ENCODE results near the gene LPGAT1. TPM values are rescaled to one million over a fixed set of nuclear protein-coding genes. Genes with fewer than 3 reads are reported as not detected.

LPGAT1 gene
- total and polyA plus RNA-seq, 8 donors: 17.1 to 47.1 (median 20.7) TPM

GRCh38 chr1:211775170-211775569 lies 55.4 kb downstream of the LPGAT1 start:
- DNase-seq (no peak), ATAC-seq (no peak)
- TF ChIP-seq CTCF (IDR thresholded peaks at IDR 0.05): no peak
- no peak overlapping the region for H3K27ac ChIP-seq
- H3K36me3 ChIP-seq: peaks cover 0 to 46% of the 10 kb centered on the region in 2 donors
- H3K4me1 ChIP-seq: no peaks in the 10 kb centered on the region
- H3K9me3 ChIP-seq: no peaks in the 10 kb centered on the region
- no peaks in the 10 kb centered on the region for H3K27me3 ChIP-seq
- intact Hi-C loops (cut with DNase I): no loop called here
- H3K4me3 ChIP-seq: no peak overlapping the region

GRCh38 chr1:211764701-211765100 lies 65.9 kb downstream of the LPGAT1 start:
- TF ChIP-seq CTCF (IDR thresholded peaks at IDR 0.05): no peak
- no peaks in the 10 kb centered on the region for H3K4me1 ChIP-seq
- no peaks in the 10 kb centered on the region for H3K36me3 ChIP-seq
- no peak overlapping the region for H3K27ac ChIP-seq
- H3K9me3 ChIP-seq: no peaks in the 10 kb centered on the region
- no peak overlapping the region for H3K4me3 ChIP-seq
- intact Hi-C loops (cut with DNase I): no loop called here
- H3K27me3 ChIP-seq: no peaks in the 10 kb centered on the region
- DNase-seq: no peak
- ATAC-seq: no peak

GRCh38 chr1:211762206-211762605 lies 68.4 kb downstream of the LPGAT1 start:
- Histone ChIP-seq H3K9me3 (peaks cover 0 to 8% of the 10 kb centered on the region in 2 donors), H3K36me3 (peaks cover 0 to 13% of the 10 kb centered on the region in 2 donors), H3K4me3 (no peak overlapping the region), H3K4me1 (no peaks in the 10 kb centered on the region), H3K27ac (no peak overlapping the region), H3K27me3 (no peaks in the 10 kb centered on the region)
- DNase-seq (no peak), ATAC-seq (no peak)
- no peak for TF ChIP-seq CTCF (IDR thresholded peaks at IDR 0.05)
- intact Hi-C loops (cut with DNase I): no loop called here

- Histone ChIP-seq H3K27ac (no peak overlapping the region), H3K9me3 (peaks cover 0 to 8% of the 10 kb centered on the region in 2 donors), H3K27me3 (no peaks in the 10 kb centered on the region), H3K4me1 (no peaks in the 10 kb centered on the region), H3K4me3 (no peak overlapping the region), H3K36me3 (peaks cover 0 to 14% of the 10 kb centered on the region in 2 donors)
- DNase-seq (no peak), ATAC-seq (no peak)
- TF ChIP-seq CTCF (IDR thresholded peaks at IDR 0.05): no peak
- intact Hi-C loops (cut with DNase I): no loop called here
Measured at GRCh38 chr1:211761400-211761799, 69.2 kb downstream of the LPGAT1 start.

GRCh38 chr1:211756471-211757020 lies 74.0 kb downstream of the LPGAT1 start:
- no peak for TF ChIP-seq CTCF (IDR thresholded peaks at IDR 0.05)
- no peak for DNase-seq
- Histone ChIP-seq H3K27ac (no peak overlapping the region), H3K9me3 (peaks cover 0 to 8% of the 10 kb centered on the region in 2 donors), H3K27me3 (no peaks in the 10 kb centered on the region), H3K36me3 (peaks cover 0 to 14% of the 10 kb centered on the region in 2 donors), H3K4me3 (no peak overlapping the region), H3K4me1 (no peaks in the 10 kb centered on the region)
- no peak for ATAC-seq
- intact Hi-C loops (cut with DNase I): no loop called here
